ENCODE results near the gene IMPG1.
"Not testable (repeated sequence)": the region's sequence is repeated elsewhere in the genome, so short reads cannot be mapped to it uniquely, and the experiment has no call there.

IMPG1 gene

GRCh38 chr6:75952128-75952527 lies 120.3 kb downstream of the IMPG1 start:
- DNase-seq (ENCODE audit: low spot score), result no peak

DNA sequence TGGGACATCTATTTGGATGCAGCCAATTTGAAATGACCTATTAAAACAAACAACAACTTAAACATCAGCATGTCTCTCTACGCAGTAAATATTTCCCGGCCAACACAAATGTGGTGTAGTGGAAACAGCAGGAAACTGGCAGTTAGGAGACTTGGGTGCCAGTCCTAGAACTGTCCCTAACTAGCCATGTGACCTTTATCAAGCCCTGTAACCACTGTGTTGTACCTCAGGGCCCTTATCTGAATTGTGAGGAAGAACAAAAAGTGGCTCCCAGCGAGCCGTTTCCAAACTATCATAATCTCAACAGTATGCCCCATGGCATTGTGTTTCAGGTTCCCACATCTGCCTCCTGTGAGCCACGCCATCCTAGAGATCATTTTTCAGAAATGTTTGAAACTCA lies 124.5 kb downstream of the IMPG1 start:
- no peak for DNase-seq (ENCODE audit: low spot score)

GRCh38 chr6:75946146-75946831 lies 126.2 kb downstream of the IMPG1 start:
- no peak for DNase-seq (ENCODE audit: low spot score)

DNA sequence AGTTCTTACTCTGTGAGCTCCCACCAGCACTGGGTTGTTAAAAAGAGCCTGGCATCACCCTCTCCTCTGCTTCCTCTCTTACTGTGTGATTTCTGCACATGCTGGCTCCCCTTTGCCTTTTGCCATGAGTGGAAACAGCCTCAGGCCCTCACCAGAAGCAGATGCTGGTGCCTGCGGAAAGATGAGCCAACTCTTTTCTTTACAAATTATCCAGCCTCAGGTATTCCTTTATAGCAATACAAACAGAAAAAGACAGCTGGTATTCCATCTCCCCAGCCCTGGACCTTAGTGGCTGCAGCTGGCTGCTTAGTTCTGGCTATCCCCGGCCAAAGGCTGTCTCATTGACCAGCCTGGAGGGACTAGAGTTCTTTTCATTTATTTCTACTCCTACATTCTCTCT lies 129.1 kb downstream of the IMPG1 start:
- DNase-seq (ENCODE audit: low spot score), result no peak

- no peak for DNase-seq (ENCODE audit: low spot score)
Observed at GRCh38 chr6:75941509-75941908, 131.0 kb downstream of the IMPG1 start.

DNA sequence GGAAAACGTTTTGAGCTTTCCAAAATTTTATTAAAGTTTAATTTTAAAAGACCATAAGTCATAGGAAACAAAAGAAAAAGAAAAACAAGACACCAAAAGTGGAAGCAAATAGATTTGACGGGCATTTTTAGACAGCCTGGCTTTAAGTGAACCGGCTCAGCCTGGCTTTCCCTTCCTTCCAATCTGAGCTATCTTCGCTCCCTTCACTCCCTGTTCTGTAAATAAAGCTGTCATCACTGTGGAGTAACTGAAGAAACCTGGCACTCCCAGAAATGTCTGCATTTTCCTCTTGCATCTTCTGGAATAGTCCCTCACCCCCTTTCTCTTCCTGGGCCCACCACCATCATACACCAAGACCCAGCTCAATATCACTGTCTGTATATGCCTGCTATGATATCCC lies 131.9 kb downstream of the IMPG1 start:
- DNase-seq (ENCODE audit: low spot score), result no peak

GRCh38 chr6:75937846-75938245 lies 134.6 kb downstream of the IMPG1 start:
- no peak for DNase-seq (ENCODE audit: low spot score)

DNA sequence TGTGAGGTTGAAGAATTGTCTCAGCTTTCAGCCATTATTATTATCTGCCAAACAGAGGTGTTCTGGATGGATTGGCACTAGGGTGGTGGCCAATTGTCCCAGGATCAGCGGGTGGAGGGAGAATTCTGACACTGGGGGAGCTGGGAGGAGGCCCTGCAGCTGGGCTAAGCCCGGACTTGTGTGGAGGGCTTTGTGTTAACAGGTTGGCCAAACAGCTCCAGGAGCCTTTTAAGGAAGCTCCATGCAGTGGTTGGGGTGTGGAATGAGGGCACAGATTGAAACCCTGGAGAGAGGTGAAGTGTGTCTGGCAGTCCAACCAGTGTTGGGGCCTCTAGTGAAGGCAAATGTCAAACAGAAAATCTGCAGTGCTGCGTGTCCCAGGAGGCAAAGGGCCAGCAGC lies 135.8 kb downstream of the IMPG1 start:
- no peak for DNase-seq (ENCODE audit: low spot score)

DNA sequence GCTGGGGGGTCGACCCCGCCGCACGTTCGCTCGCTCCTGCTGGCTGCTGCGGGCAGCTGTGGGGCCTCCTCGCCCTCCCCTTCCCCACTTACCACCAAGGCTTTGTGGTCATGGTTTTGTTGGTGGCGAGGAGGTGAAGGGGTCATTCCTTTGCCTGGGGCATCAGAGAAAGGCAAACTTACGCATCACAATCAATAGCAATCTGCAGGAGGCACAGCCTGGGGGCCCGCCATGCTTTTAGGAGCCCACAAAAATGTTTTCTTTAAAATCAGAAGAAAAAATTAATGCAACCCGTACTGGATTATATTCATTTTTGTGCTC lies 137.0 kb downstream of the IMPG1 start:
- DNase-seq (ENCODE audit: low spot score), result no peak

DNA sequence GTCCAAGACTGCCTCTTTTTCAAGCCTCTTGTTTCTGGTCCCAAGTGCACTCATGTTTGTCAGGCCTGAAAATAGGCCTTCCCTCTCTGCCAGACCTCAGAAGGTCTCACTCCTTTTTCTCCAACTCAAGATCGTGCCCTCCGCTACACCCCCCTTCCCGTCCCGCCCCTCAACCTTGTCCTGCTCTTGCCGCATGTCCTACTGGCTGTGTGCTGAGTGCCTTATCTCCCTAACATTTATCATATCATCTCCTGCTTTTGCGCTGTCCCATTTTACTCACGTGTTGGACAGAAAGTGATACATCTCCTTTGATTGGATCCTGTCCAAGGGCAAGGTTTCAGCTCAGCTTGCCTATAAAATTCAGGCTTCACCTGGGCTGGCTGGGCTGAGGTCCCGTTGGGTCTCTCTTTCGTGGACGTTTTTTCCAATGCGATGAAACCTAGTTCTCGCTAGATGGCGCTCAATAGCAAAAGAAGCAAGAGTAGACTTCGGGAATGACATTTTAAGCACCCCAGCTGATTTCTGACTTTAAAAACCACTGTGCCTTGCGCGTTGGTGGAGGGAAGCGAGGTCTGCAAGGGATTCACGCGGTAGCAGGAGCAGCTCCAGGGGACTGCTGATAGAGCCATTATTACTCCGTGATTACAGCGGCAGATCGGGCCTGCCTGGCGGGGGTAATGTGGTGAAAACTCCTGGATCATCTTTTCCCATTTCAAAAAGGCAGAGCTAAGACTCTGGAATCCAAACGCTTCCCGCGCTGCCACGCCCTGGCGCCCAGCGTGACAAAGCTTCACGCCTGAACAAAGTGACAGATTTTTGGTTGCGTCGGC lies 137.6 kb downstream of the IMPG1 start:
- peak; percentile 71 for DNase-seq (ENCODE audit: low spot score)

DNA sequence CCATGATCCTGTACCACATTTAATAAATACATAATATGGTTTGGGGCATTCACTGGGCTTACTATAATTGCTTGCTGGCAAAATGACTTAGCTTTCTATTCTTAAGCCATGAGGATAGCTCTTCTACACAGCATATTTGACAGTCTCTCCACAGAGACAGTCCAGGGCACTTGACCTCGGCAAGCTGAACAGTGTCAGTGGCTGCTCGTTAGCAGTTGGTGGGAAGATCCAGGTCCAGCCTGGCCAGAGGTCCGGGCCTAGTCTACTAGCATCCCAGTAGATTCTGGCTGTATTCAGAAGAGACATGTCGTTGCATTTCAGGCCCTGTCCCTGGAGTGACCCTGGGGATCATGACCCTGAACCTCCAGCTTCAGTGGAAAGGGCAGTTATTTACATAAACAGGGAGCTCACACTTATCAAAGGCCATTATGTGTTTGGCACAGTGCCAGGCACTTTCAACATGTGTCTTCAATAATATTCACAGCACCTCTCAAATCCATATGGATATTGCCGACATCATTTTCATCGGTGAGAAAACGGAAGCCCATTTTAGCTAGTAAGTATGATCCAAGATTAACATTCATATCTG lies 139.0 kb downstream of the IMPG1 start:
- no peak for DNase-seq (ENCODE audit: low spot score)

DNA sequence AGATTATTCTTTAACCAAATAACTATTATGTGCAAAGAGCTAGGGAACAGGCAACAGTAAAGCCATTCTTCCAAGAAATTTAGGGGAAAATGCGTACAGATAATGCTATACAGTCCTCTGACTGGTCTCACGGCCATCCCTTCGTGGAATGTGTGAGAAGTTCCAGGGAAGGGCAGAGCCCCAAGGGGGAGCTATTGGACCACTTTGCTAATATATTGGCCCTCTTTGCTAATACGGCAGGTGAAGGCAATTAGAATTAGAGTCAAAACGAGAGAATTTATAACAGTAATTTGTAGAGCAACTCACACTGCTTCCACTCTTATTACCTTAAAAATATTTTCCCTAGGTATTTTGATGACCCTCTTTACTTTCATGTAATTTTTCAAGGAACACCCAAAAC lies 140.4 kb downstream of the IMPG1 start:
- DNase-seq (ENCODE audit: low spot score), result peak; percentile 59

DNA sequence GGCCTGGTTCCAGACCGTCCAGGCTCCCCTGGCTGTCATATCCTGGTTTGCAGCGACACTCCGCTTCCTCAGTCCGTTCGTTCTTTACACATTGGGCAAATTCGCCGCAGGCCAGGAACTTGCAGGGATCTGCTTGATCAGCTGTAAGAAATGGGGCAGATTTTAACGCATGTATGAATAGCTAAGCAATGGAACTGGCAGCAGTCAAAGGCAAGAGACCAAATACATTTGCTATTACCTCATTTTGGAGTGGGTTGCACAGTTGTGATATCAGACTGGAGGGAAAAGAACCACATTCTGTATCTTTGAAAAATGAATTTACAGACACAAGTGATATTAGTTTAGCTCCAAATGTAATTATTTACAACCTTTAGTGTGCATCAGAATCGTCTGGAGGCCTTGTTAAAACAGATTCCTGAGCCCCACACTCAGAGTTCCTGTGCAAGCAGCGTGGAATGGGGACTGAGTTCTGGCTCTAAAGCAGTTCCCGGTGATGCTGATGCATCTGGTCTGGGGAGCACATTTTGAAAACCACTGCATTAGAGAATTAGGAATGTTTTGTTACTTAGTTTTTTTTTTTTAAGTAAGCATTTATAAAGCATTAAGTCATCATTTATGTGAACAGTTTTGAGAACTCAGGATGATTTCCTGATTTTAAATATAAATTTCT lies 141.3 kb downstream of the IMPG1 start:
- DNase-seq (ENCODE audit: low spot score), result no peak

- DNase-seq (ENCODE audit: low spot score), result no peak
Observed at GRCh38 chr6:75926293-75927168, 145.9 kb downstream of the IMPG1 start.

- peak; percentile 28 for DNase-seq (ENCODE audit: low spot score)
Observed at GRCh38 chr6:75922226-75922625, 150.2 kb downstream of the IMPG1 start.

DNA sequence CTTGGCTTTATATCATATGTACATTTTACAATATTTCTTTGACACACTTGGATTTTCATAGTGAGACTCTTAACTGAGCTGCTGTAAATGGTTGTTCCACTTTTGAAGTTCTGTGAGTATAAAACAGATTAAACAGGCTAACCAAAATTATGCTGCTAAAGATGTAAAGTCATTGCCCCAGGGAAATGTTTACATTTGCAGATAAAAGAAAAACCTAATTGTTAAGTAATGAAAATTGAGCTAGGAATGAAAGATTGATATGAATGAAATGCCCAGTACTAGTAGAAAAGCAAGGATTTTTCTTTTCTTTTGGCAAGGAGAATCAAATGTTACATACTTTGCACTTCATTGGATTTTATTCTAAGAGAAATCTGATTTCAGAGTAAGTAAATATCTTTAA lies 159.4 kb downstream of the IMPG1 start:
- no peak for DNase-seq (ENCODE audit: low spot score)

DNA sequence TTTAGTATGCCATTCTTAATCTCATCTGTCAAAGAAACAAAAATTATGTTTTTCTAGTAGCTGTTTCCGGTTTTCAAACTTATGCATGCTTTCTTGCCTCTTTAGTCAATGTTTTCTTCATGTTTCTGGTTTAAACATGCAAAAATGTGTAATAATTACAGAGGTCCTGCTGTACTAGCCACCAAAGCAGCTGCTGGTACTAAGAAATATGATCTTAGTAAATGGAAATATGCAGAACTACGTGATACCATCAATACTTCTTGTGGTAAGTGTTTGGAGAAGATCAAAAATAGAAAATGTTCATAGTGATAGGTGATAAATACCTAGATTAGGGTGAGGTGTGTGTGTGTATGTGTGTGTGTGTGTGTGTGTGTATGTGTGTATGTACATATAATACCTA lies 165.0 kb downstream of the IMPG1 start:
- DNase-seq (ENCODE audit: low spot score), result no peak

GRCh38 chr6:75906871-75907270 lies 165.6 kb downstream of the IMPG1 start:
- DNase-seq (ENCODE audit: low spot score), result no peak

DNA sequence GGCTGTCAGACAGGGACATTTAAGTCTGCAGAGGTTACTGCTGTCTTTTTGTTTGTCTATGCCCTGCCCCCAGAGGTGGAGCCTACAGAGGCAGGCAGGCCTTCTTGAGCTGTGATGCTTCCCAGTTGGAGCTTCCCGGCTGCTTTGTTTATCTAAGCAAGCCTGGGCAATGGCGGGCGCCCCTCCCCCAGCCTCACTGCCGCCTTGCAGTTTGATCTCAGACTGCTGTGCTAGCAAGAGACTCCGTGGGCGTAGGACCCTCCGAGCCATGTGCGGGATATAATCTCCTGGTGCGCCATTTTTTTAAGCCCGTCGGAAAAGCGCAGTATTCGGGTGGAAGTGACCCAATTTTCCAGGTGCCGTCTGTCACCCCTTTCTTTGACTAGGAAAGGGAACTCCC lies 167.3 kb downstream of the IMPG1 start:
- not testable (repeated sequence) for DNase-seq (ENCODE audit: low spot score)

DNA sequence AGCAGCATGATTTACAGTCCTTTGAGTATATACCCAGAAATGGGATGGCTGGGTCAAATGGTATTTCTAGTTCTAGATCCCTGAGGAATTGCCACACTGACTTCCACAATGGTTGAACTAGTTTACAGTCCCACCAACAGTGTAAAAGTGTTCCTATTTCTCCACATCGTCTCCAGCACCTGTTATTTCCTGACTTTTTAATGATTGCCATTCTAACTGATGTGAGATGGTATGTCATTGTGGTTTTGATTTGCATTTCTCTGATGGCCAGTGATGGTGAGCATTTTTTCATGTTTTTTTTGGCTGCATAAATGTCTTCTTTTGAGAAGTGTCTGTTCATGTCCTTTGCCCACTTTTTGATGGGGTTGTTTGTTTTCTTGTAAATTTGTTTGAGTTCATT lies 172.2 kb downstream of the IMPG1 start:
- not testable (repeated sequence) for DNase-seq (ENCODE audit: low spot score)

- no peak for DNase-seq (ENCODE audit: low spot score)
Observed at GRCh38 chr6:75896526-75896925, 175.9 kb downstream of the IMPG1 start.

- no peak for DNase-seq (ENCODE audit: low spot score)
Observed at GRCh38 chr6:75893776-75894152, 178.7 kb downstream of the IMPG1 start.

All from RKO (cell line).